Measurements from ENCODE around the gene SLC5A1. TPM values are rescaled to one million over a fixed set of nuclear protein-coding genes. Genes with fewer than 3 reads are reported as not detected.
A peak's percentile ranks its signal among the peaks of the same experiment; 100 is the strongest.

Gene SLC5A1
- total and polyA plus RNA-seq, 7 experiments from 2014 or later, result not detected

DNA sequence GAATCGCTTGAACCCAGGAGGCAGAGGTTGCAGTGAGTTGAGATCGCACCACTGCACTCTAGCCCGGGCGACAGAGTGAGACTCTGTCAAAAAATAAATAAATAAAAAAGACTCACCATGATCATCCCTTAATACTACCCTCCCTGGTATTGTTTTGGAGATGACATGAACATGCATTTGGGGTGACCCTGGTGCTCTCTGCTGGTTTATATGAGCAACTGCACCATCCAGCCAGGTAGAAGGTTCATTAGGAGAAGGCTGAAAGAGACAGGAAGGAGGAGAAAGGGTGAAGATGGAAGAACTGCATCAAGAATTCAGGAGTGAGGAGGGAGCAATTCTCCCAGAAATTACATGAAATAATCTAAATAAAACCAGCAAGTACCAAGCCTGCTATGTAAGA is 37.8 kb downstream of the SLC5A1 start:
- H3K27ac ChIP-seq (ENCODE audit: low read depth, low read length), result no peak overlapping the region
- CTCF ChIA-PET, result interaction anchor here (0.6 to 2.2 kb wide), 2 partner anchors 84 to 104 kb away, joined by 3 to 9 read pairs; no protein-coding TSS in a partner anchor
- no peak overlapping the region for H3K4me3 Mint-ChIP-seq
- H3K9me3 ChIP-seq (ENCODE audit: control insufficient read depth in 2 of 3, low read length in 3 of 3), result no peaks in the 10 kb centered on the region
- H3K36me3 Mint-ChIP-seq, result no peaks in the 10 kb centered on the region
- POLR2A ChIA-PET, result no interaction called here
- DNase-seq (peak in 7 of 9 donors; percentile 2 to 38 (median 25)), ATAC-seq (peak; percentile 63)
- H3K4me1 Mint-ChIP-seq, result peaks cover 0 to 3% (median 0%) of the 10 kb centered on the region in 7 donors
- H3K4me3 ChIP-seq (ENCODE audit: low read length), result no peak overlapping the region
- intact Hi-C loops (cut with micrococcal nuclease), result loop anchor here in 1 of 2 donors (1.0 kb wide), 1 partner anchor 104 kb away; no protein-coding TSS in a partner anchor
- no peaks in the 10 kb centered on the region for H3K9me3 Mint-ChIP-seq
- no peaks in the 10 kb centered on the region for H3K27me3 ChIP-seq (ENCODE audit: control insufficient read depth in 2 of 2, insufficient read depth in 2 of 2, low read length in 2 of 2)
- H3K4me1 ChIP-seq (ENCODE audit: control insufficient read depth in 2 of 2, insufficient read depth in 2 of 2, low read length in 2 of 2), result no peaks in the 10 kb centered on the region
- peaks cover 0 to 35% (median 5%) of the 10 kb centered on the region in 5 donors for H3K27me3 Mint-ChIP-seq
- H3K27ac Mint-ChIP-seq, result no peak overlapping the region
- no peaks in the 10 kb centered on the region for H3K36me3 ChIP-seq (ENCODE audit: control insufficient read depth in 2 of 3, insufficient read depth in 3 of 3, low read length in 3 of 3)

DNA sequence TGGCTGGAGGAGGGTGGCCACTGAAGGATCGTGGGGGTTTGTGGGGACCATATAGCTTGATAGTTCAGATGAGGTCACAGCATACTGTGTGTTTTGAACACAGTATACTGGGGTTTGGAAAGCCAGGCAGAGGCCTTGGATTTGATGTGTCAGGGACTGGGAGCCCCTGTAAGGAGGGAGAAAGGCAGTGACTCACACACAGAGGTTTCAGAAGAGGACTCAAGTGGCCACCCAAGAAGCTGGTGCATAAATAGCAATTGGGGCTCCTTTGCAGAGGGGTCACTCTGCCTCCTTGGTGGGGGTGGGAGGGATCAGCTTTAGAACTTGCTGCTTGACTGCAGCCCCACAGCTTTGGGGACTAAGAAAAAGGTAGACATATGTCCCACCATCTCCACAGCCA is 39.3 kb downstream of the SLC5A1 start:
- H3K27me3 ChIP-seq (ENCODE audit: control insufficient read depth in 2 of 2, insufficient read depth in 2 of 2, low read length in 2 of 2), result no peaks in the 10 kb centered on the region
- Mint-ChIP-seq H3K4me1 (peaks cover 0 to 3% (median 0%) of the 10 kb centered on the region in 7 donors), H3K9me3 (no peaks in the 10 kb centered on the region), H3K27ac (no peak overlapping the region), H3K27me3 (peaks cover 3 to 35% (median 11%) of the 10 kb centered on the region in 5 donors), H3K4me3 (no peak overlapping the region), H3K36me3 (no peaks in the 10 kb centered on the region)
- DNase-seq (no peak), ATAC-seq (no peak)
- no peaks in the 10 kb centered on the region for H3K36me3 ChIP-seq (ENCODE audit: control insufficient read depth in 2 of 3, insufficient read depth in 3 of 3, low read length in 3 of 3)
- H3K27ac ChIP-seq (ENCODE audit: low read depth, low read length), result no peak overlapping the region
- no peaks in the 10 kb centered on the region for H3K4me1 ChIP-seq (ENCODE audit: control insufficient read depth in 2 of 2, insufficient read depth in 2 of 2, low read length in 2 of 2)
- ChIA-PET CTCF (interaction anchor here (0.5 to 1.3 kb wide), 2 partner anchors 109 to 135 kb away, joined by 3 read pairs; no protein-coding TSS in a partner anchor), POLR2A (no interaction called here)
- no peak overlapping the region for H3K4me3 ChIP-seq (ENCODE audit: low read length)
- intact Hi-C loops (cut with micrococcal nuclease), result no loop called here
- no peaks in the 10 kb centered on the region for H3K9me3 ChIP-seq (ENCODE audit: control insufficient read depth in 2 of 3, low read length in 3 of 3)

DNA sequence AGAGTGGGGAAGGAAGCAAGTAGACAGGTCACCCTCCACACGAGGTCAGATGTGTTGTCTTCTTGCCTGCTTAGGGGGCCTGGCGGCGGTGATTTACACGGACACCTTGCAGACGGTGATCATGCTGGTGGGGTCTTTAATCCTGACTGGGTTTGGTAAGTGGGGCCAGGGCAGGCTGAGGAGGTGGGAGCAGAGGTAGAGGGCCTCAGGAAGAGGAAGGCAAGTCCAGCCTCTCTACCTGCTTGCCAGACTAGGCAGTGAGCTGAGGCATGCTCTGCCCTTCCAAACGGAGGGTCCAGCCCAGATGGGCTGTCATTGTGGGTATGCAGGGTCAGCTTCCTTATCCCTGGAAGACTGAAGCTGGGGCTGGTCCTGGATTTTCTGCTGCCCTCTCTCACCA is 39.9 kb downstream of the SLC5A1 start:
- H3K9me3 ChIP-seq (ENCODE audit: control insufficient read depth in 2 of 3, low read length in 3 of 3), result no peaks in the 10 kb centered on the region
- no peaks in the 10 kb centered on the region for H3K36me3 Mint-ChIP-seq
- no peak overlapping the region for H3K4me3 ChIP-seq (ENCODE audit: low read length)
- ATAC-seq (no peak), DNase-seq (no peak)
- no peaks in the 10 kb centered on the region for H3K36me3 ChIP-seq (ENCODE audit: control insufficient read depth in 2 of 3, insufficient read depth in 3 of 3, low read length in 3 of 3)
- H3K4me3 Mint-ChIP-seq, result no peak overlapping the region
- intact Hi-C loops (cut with micrococcal nuclease), result no loop called here
- ChIA-PET POLR2A (no interaction called here), CTCF (interaction anchor here (1.3 kb wide), 1 partner anchor 110 kb away, joined by 3 read pairs; no protein-coding TSS in a partner anchor)
- H3K4me1 Mint-ChIP-seq, result peaks cover 0 to 3% (median 0%) of the 10 kb centered on the region in 7 donors
- H3K9me3 Mint-ChIP-seq, result no peaks in the 10 kb centered on the region
- H3K4me1 ChIP-seq (ENCODE audit: control insufficient read depth in 2 of 2, insufficient read depth in 2 of 2, low read length in 2 of 2), result no peaks in the 10 kb centered on the region
- no peak overlapping the region for H3K27ac ChIP-seq (ENCODE audit: low read depth, low read length)
- peaks cover 6 to 40% (median 16%) of the 10 kb centered on the region in 5 donors for H3K27me3 Mint-ChIP-seq
- H3K27ac Mint-ChIP-seq, result peak overlapping the region in 1 of 9 donors; percentile 25
- H3K27me3 ChIP-seq (ENCODE audit: control insufficient read depth in 2 of 2, insufficient read depth in 2 of 2, low read length in 2 of 2), result no peaks in the 10 kb centered on the region

DNA sequence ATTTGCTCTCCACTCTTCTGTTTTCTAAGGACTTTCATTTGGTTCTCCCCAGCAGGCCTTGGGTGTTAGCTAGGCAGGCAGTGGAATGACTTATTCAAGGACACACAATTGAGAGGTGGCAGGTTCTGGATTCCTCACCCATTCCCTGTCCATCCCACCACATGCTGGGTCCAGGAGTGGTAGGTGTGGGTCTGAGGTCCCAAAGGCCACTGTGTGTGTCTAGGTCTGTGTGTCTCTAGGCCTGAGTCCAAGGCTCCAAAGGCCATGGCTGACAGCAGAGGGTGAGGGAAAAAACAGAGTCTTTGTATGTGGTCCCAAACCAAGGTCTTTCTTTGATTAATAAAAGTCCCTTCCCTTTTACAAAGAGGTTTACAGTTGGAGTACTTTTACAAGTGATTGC is 40.8 kb downstream of the SLC5A1 start:
- Histone ChIP-seq H3K27ac (ENCODE audit: low read depth, low read length) (no peak overlapping the region), H3K36me3 (ENCODE audit: control insufficient read depth in 2 of 3, insufficient read depth in 3 of 3, low read length in 3 of 3) (no peaks in the 10 kb centered on the region), H3K9me3 (ENCODE audit: control insufficient read depth in 2 of 3, low read length in 3 of 3) (no peaks in the 10 kb centered on the region), H3K4me3 (ENCODE audit: low read length) (no peak overlapping the region), H3K4me1 (ENCODE audit: control insufficient read depth in 2 of 2, insufficient read depth in 2 of 2, low read length in 2 of 2) (no peaks in the 10 kb centered on the region), H3K27me3 (ENCODE audit: control insufficient read depth in 2 of 2, insufficient read depth in 2 of 2, low read length in 2 of 2) (no peaks in the 10 kb centered on the region)
- Mint-ChIP-seq H3K27ac (no peak overlapping the region), H3K27me3 (peaks cover 7 to 46% (median 16%) of the 10 kb centered on the region in 5 donors), H3K9me3 (no peaks in the 10 kb centered on the region), H3K4me3 (no peak overlapping the region), H3K4me1 (peaks cover 0 to 3% (median 0%) of the 10 kb centered on the region in 7 donors), H3K36me3 (no peaks in the 10 kb centered on the region)
- POLR2A ChIA-PET, result no interaction called here
- intact Hi-C loops (cut with micrococcal nuclease), result no loop called here
- CTCF ChIA-PET, result no interaction called here
- ATAC-seq, result no peak
- no peak for DNase-seq

DNA sequence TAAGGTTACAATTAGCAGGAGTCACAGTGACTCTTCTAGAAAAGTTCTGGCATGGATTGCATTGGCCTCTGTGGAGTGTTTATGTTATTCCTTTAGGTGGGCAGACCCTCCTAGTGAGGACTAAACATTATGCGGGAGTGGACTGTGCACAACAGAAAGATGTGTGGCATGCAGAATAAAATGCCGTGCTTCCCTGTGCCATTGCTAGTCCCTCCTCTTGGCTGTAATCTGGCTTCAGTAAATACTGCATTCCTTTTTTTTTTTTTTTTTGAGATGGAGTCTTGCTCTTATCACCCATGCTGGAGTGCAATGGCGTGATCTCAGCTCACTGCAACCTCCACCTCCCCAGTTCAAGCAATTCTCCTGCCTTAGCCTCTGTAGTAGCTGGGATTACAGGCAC is 45.0 kb downstream of the SLC5A1 start:
- Histone ChIP-seq H3K27ac (ENCODE audit: low read depth, low read length) (no peak overlapping the region), H3K36me3 (ENCODE audit: control insufficient read depth in 2 of 3, insufficient read depth in 3 of 3, low read length in 3 of 3) (no peaks in the 10 kb centered on the region), H3K4me1 (ENCODE audit: control insufficient read depth in 2 of 2, insufficient read depth in 2 of 2, low read length in 2 of 2) (no peaks in the 10 kb centered on the region), H3K4me3 (ENCODE audit: low read length) (no peak overlapping the region), H3K27me3 (ENCODE audit: control insufficient read depth in 2 of 2, insufficient read depth in 2 of 2, low read length in 2 of 2) (no peaks in the 10 kb centered on the region), H3K9me3 (ENCODE audit: control insufficient read depth in 2 of 3, low read length in 3 of 3) (no peaks in the 10 kb centered on the region)
- ChIA-PET POLR2A (no interaction called here), CTCF (no interaction called here)
- H3K9me3 Mint-ChIP-seq, result no peaks in the 10 kb centered on the region
- DNase-seq (no peak), ATAC-seq (no peak)
- no peak overlapping the region for H3K27ac Mint-ChIP-seq
- H3K27me3 Mint-ChIP-seq, result peaks cover 7 to 45% (median 16%) of the 10 kb centered on the region in 5 donors
- H3K4me3 Mint-ChIP-seq, result no peak overlapping the region
- intact Hi-C loops (cut with micrococcal nuclease), result no loop called here
- no peaks in the 10 kb centered on the region for H3K36me3 Mint-ChIP-seq
- no peaks in the 10 kb centered on the region for H3K4me1 Mint-ChIP-seq

DNA sequence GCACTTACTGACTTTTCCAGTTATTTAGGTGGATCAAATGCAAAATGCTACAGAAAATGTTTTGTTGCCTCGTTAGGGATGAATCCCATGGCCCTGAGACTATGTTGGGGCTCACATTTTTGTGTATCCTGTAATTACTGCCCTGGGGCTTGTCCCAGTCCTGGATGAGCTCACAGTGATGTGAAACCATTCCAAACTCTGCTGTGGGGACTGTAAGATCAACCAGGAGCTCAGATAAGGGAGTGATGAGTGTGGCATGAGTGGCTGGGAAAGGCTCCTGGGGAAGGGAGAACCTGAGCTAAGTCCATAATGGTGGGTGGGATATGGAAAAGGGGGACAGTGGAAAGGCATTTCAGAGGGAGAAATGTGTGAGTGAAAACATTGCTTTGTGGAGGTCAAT is 54.0 kb downstream of the SLC5A1 start:
- ChIA-PET CTCF (no interaction called here), POLR2A (no interaction called here)
- no peak for ATAC-seq
- Histone ChIP-seq H3K4me1 (ENCODE audit: control insufficient read depth in 2 of 2, insufficient read depth in 2 of 2, low read length in 2 of 2) (peaks cover 0 to 5% of the 10 kb centered on the region in 2 donors), H3K9me3 (ENCODE audit: control insufficient read depth in 2 of 3, low read length in 3 of 3) (no peaks in the 10 kb centered on the region), H3K27me3 (ENCODE audit: control insufficient read depth in 2 of 2, insufficient read depth in 2 of 2, low read length in 2 of 2) (no peaks in the 10 kb centered on the region), H3K36me3 (ENCODE audit: control insufficient read depth in 2 of 3, insufficient read depth in 3 of 3, low read length in 3 of 3) (no peaks in the 10 kb centered on the region), H3K4me3 (ENCODE audit: low read length) (no peak overlapping the region), H3K27ac (ENCODE audit: low read depth, low read length) (no peak overlapping the region)
- H3K27me3 Mint-ChIP-seq, result peaks cover 0 to 42% (median 2%) of the 10 kb centered on the region in 5 donors
- no peak for DNase-seq
- H3K27ac Mint-ChIP-seq, result no peak overlapping the region
- intact Hi-C loops (cut with micrococcal nuclease), result no loop called here
- H3K9me3 Mint-ChIP-seq, result peaks cover 0 to 2% (median 0%) of the 10 kb centered on the region in 11 donors
- no peak overlapping the region for H3K4me3 Mint-ChIP-seq
- H3K4me1 Mint-ChIP-seq, result peaks cover 8 to 16% (median 13%) of the 10 kb centered on the region in 7 donors
- peaks cover 0 to 5% (median 0%) of the 10 kb centered on the region in 5 donors for H3K36me3 Mint-ChIP-seq

DNA sequence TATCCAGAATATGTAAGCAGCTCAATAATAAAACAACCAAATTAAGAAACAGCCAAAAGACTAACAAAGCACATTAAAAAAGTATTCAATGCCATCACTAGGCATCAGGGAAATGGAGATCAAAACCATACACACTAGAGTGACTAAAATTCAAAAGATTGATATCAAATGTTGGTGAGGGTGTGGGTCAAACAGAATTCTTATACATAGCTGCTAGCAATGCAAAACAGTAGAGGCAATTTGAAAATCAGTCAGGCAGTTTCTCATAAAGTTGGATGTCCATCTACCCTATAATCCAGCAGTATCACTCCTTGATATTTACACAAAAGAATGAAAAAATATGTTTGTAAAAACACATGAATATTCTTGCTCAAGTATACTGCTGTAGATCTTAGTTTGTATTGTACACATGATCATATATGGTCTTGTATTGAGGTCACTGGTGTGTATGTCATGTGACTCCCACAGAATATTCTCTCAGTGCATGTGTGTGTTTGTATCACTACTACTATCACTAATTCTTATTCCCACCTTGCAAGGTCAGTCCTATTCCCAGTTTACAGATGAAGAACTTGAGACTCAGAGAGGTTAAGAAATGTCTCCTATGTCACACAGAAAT is 54.9 kb downstream of the SLC5A1 start:
- CTCF ChIA-PET, result no interaction called here
- H3K27ac ChIP-seq (ENCODE audit: low read depth, low read length), result no peak overlapping the region
- Mint-ChIP-seq H3K4me1 (peaks cover 8 to 16% (median 13%) of the 10 kb centered on the region in 7 donors), H3K9me3 (peaks cover 0 to 2% (median 0%) of the 10 kb centered on the region in 11 donors), H3K36me3 (peaks cover 0 to 5% (median 0%) of the 10 kb centered on the region in 5 donors), H3K4me3 (no peak overlapping the region), H3K27me3 (peaks cover 0 to 39% (median 4%) of the 10 kb centered on the region in 5 donors), H3K27ac (no peak overlapping the region)
- H3K4me1 ChIP-seq (ENCODE audit: control insufficient read depth in 2 of 2, insufficient read depth in 2 of 2, low read length in 2 of 2), result peaks cover 0 to 5% of the 10 kb centered on the region in 2 donors
- H3K36me3 ChIP-seq (ENCODE audit: control insufficient read depth in 2 of 3, insufficient read depth in 3 of 3, low read length in 3 of 3), result no peaks in the 10 kb centered on the region
- no peak for ATAC-seq
- no peaks in the 10 kb centered on the region for H3K9me3 ChIP-seq (ENCODE audit: control insufficient read depth in 2 of 3, low read length in 3 of 3)
- no peaks in the 10 kb centered on the region for H3K27me3 ChIP-seq (ENCODE audit: control insufficient read depth in 2 of 2, insufficient read depth in 2 of 2, low read length in 2 of 2)
- no peak for DNase-seq
- intact Hi-C loops (cut with micrococcal nuclease), result no loop called here
- POLR2A ChIA-PET, result no interaction called here
- no peak overlapping the region for H3K4me3 ChIP-seq (ENCODE audit: low read length)
